ENCODE results near the gene PELI3. TPM values are rescaled to one million over a fixed set of nuclear protein-coding genes. Genes with fewer than 3 reads are reported as not detected.
"Not testable (repeated sequence)": the region's sequence is repeated elsewhere in the genome, so short reads cannot be mapped to it uniquely, and the experiment has no call there.

PELI3 gene
- total RNA-seq, 1 donor from 2014 or later: 4.4 TPM

DNA sequence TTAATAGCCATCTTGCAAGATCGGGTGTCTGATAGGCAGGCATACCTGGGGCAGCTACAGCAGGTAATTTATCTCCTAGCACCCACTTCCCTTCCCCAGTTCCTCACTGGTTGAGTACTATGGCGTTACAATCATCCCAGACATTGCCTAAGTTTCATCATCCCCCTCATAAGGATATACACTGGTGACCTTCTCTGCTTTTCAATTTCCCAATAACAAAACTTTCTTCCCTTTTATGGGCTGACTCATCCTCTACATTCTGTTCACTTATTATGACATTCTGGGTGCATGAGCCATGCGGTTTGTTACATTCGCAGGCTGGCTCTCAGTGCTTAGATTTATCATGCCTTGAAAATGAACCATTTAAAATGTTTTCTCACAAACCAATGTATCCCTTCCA is 23.1 kb upstream of the PELI3 start:
- peak in 1 of 2 donors; percentile 22 for DNase-seq (ENCODE audit: low read depth in 2 of 2)

DNA sequence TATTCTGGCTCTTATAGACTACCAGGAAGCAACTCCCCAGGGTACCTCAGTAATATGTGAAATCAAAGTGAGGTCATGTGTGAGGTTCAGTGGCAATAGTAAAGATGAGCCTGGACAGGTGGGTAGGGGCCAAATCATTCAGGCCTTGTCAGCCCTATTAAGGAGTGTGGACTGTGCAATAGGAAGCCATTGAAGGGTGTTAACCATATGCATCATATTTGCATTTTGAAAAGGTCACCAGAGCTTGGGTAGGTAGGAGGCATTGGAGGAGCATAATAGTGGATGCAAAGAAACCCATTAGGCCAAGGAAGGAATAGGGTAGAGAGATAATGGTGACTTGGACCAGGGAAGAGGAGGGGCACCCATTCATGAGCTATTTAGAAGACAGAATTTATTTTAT is 19.7 kb upstream of the PELI3 start:
- DNase-seq (ENCODE audit: low read depth in 2 of 2): no peak

DNA sequence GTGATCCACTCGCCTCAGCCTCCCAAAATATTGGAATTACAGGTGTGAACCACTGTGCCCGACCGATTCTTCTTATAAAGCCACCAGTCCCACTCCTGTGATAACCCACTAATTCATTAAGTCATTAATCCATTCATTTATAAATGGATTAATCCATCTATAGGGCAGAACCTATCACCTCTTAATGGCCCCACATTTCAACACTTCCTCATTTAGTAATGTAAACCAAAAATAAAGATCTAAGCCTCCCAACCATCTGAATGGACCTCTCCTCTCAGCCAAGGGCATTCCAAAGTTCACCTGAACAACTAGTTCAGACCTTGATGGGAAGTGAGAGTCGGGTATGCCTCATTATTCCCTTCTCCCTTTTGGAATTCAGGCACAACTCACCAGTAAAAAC is 18.2 kb upstream of the PELI3 start:
- DNase-seq (ENCODE audit: low read depth in 2 of 2): no peak

DNA sequence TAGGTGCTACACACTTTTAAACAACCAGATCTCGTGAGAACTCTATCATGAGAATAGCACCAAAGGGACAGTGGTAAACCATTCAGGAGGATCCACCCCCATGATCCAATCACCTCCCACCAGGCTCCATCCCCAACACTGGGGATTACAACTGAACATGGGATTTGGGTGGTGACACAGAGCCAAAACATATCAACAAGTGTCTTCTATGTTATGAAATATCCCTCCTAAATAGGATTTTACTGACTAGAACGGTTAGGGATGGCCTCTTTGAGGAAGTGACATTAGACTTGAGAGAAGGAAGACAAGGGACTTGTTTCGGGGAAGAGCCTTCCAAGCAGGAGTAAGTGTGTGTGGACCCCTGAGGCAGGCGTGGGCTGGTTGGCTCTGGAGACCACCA is 16.1 kb upstream of the PELI3 start:
- no peak for DNase-seq (ENCODE audit: low read depth in 2 of 2)

DNA sequence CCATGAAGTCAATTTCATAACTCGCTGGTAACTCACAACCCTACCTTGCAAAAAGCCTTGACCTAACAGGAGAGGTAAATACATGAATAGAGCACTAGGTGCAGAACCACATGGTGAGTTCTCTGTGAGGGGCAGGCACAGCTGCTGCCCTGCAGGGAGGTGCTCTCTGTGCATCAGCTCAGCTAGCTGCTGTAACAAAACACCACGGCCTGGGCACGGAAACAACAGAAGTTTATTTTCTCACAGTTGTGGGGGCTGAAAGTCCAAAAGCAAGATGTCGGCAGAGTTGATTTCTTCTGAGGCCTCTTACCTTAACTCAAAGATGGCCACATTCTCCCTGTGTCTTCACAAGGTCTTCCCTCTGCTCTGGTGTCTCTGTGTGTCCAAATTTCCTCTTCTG is 15.0 kb upstream of the PELI3 start:
- DNase-seq (ENCODE audit: low read depth in 2 of 2): no peak

DNA sequence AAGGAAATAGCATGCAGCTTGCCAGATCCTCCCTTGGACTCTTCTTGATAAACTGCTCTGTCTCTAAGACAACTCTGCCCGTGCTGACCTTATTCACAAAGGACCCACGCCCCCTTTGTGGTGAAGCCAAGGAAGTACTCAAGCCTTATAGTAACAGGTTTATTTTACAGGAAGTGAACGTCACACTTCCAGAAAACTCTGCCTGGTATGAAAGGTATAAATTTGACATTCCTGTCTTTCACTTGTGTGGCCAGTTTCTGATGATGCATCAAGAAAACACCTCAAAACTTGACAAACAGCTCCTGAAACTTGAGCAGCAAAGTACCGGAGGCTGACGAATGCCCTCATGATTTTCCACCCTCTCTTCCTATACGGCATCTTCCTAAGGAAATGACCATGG is 12.5 kb upstream of the PELI3 start:
- no peak for DNase-seq (ENCODE audit: low read depth in 2 of 2)

DNA sequence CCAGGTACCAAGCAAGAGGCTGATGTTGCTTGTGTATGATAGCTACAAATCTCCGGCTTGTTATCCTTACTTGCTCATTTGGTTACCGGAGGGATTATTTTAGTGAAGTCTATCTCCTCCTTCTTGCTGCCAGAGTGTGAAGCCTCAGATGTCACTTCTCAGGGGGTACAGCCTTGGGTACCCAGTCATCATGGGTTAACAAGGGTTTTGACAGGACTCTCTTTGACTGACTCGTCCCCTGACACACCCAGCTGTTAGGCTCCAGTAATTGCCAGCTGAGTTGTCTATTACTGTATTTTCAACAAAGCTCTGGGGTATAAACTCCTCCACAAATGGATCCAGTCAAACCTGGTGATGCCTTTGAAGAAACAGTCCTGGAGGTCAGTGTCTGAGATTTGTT is 11.9 kb upstream of the PELI3 start:
- DNase-seq (ENCODE audit: low read depth in 2 of 2): no peak

DNA sequence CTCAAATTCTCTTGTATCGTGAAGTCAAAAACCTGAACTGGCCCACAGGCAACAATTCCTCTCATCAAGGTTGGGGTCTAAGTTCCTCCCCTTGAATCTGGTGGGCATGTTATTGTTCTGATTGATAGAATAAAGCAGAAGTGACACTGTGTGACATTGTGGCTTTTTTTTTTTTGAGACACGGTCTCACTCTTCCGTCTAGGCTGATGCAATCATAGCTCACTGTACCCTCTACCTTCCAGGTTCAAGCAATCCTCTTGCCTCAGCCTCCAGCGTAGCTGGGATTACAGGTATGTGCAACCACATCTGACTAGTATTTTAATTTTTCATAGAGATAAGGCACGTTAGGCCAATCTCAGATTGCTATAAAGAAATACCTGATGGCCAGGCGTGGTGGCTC is 8.9 kb upstream of the PELI3 start:
- DNase-seq (ENCODE audit: low read depth in 2 of 2): no peak

DNA sequence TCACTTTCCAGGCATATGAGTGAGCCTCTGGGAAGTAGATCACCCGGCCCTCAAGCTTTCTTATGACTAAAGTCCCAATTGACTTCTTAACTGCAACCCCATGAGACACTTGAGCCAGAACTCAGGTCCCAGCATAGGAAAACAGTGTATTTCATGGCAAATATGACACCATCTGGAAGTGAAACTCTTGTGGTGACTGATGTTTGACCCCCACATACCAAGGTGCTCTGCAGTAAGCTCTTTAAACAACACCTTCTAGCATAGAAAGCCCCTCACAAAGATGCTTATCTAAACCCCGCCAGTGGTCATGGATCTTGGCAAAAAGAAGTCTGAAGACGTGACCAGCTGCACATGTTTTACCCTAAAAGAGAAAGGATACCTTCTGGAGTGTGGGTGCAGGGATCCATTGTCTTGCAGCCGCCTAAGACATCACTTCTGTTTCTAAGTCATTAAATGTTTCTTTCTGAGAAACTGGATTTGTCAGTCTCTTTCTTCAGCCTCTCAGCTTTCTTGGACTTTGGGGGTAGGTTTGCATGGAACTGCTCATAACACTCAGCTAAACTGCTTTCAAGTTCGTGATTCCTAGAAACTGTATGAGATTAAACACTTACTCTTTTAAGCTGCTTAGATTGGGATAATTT is 7.4 kb upstream of the PELI3 start:
- DNase-seq (ENCODE audit: low read depth in 2 of 2): no peak

DNA sequence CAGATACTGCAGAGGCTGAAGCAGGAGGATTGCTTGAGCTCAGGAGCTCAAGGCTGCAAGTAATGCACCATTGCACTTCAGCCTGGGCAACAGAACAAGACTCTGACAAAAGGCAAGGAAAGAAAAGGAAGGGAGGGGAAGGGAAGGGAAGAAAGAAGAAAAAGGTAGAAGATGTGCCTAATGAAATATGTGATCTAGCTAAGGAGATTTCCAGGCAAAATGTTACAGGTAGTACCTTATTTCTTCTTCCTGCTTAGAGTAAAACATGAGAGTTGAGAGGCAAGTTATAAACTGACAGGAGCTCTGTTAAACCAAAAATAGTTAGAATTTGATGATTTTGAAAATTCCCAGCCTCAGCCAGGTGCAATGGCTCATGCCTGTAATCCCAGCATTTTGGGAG is 4.7 kb upstream of the PELI3 start:
- DNase-seq (ENCODE audit: low read depth in 2 of 2): no peak

DNA sequence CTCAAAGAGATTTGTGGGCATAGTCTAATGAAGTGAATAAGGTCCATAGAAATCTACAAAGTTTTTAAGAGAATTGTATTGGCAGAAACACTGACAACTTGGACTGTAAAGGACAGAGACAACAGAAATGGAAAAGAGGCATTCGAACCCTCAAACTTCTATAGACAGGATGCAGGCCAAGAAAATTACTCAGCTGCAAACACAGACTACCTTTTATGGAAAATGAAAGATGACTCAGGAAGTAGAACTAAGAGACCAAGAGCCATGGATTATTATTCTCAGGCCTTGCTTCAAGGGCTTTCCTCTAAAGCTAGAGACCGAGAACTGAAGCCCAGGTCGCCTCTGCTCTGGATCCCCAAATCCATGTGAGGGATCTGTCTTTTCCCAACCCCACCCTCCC is 3.8 kb upstream of the PELI3 start:
- DNase-seq (ENCODE audit: low read depth in 2 of 2): no peak

DNA sequence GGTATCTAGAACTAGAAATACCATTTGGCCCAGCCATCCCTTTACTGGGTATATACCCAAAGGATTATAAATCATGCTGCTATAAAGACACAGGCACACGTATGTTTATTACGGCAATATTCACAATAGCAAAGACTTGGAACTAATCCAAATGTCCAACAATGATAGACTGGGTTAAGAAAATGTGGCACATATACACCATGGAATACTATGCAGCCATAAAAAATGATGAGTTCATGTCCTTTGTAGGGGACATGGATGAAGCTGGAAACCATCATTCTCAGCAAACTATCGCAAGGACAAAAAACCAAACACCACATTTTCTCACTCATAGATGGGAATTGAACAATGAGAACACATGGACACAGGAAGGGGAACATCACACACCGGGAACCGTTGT is 2.6 kb upstream of the PELI3 start:
- not testable (repeated sequence) for DNase-seq (ENCODE audit: low read depth in 2 of 2)

DNA sequence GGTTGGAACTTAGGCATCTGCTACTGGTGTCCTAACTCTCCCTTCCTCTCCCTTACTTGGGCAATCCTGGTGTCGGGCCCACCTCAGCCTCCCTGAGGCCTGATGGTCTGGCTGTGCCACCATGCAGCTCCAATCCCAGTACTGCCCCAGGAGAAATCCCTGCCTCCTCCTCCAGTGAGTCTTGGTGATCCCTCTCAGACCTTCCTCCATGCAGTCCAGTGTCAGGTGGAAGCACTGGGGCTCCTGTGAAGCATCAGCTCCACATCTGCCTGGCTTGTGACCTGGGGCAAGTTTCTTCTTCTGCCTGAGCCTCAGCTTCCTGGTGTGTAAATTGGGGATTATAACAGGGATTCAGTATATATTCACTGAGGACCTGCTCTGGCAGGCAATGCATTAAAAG is 1.8 kb upstream of the PELI3 start:
- DNase-seq (ENCODE audit: low read depth in 2 of 2): no peak

DNA sequence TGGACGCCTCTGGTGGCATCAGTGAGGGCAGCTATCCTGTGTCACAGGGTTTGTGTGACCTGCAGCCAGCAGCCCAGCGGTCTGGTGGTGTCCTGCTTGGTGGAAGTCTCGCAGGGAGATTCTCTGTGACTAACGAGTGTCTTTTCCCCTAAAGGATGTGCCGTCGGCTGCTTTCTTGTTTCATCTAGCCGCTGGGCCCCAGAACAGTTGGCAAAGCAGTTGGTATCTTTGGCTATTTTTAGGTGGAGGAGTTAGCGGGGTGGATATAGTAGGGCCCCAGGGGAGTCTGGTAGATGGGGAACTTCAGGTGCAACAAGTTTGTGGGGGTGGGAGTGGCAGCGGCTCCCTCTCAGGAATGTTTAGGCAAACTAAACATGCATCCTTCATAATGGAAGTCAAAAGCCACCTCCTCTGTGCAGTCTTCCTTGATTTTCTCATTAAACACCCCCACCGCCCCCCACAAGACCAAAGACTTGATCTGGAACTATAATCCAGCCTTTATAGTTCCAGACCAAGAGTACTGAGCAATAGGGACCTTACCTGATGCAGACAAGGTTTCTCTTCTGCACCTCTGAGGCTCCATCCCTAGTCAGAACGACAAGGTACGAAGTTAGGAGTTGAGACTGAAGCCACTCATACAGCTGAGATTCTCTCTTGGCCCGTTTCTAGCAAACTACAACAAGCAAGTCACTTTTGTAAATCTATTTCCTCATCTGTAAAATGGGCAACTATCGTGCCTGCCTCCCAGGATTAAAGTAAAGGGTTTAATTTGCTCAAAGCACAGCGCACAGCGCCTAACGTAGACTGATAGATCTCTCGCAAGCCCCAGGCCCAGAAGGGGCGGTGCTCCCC is 1.1 kb upstream of the PELI3 start:
- no peak for DNase-seq (ENCODE audit: low read depth in 2 of 2)

DNA sequence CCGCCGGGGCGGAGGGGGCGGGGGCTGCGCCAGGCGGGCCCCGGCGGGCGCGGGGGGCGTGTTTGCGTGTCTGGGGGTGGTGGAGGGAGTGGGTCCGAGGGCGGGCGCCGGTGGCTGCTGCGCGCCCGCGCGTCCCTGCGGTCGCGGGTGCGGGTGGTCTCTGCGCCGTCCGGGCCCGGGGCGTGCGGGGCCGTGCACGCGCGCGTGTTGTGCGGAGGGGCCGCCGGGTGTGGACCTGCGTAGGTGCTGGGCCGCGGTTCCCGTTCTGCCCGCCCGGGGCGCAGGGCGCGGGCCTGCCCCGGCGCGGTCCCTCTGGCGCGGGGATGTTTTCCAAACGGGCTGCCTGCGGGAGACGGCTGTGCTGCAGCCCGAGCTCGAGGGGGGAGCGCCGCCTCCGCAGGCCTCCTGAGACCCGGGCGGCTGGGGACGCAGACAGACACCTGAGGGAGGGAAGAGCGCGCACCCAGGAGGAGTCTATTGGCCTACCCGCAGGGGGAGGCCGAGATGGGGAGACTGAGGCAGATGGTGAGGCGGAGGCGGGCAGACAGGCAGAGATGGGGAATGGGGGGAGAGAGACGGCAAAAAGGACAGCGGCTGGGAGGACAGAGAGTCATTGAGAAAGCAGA is 442 bp downstream of the PELI3 start:
- peak; percentile 17 to 39 for DNase-seq (ENCODE audit: low read depth in 2 of 2)

DNA sequence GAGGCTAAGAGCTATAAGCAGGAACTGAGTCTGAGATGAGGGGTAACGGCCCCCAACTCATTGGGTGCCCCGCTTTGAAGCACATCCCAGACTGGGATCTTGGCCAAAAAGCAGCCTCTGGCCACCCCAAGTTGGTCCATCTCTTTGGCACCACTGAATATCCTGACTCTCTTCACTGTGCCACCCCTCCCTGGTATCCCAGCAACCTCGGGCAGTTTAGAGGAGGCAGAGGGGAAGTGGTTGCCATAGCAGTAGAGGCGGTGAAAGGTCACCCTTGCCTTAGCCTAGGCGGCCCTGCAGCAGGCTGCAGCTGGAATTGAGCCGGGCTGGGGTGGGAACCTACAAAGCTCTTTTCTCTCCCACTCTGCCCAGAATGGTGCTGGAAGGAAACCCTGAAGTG is 1.1 kb downstream of the PELI3 start:
- no peak for DNase-seq (ENCODE audit: low read depth in 2 of 2)

DNA sequence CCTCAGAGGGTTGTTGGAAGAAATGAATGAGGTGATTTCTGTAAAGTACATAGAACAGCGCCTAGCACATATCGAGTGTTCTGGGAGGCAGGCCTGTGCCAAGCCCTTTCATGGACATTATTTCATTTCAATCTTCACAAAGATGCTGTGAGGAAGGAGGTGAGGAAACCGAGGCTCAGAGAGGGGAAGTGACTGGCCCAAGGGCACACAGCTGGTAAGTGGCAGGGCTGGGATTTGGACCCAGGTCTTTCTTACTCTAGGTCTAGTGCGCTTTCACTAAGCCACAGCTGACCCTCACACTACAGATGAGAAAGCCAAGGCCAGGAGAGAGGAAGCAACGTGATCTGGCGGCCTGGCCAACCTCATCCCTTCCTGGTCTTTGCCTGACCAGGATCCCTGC is 2.0 kb downstream of the PELI3 start:
- no peak for DNase-seq (ENCODE audit: low read depth in 2 of 2)

DNA sequence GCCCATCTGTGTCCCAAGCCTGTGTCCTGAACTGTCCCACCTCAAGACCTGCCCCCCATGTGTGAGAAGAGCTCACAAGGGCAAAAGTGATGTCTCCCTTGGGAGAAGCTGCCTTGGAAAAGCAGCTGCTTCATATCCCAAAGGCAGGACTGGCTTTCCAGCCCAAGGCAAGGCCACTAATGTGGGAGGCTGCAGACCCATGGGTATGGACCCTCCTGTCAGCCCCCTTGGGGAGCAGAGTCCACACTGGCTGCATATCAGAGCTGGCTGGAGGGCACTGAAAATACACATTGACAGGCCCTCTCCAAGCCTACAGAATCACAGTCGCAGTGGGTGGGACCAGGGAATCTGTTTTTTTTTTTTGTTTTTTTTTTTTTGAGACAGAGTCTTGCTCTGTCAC is 2.7 kb downstream of the PELI3 start:
- no peak for DNase-seq (ENCODE audit: low read depth in 2 of 2)

DNA sequence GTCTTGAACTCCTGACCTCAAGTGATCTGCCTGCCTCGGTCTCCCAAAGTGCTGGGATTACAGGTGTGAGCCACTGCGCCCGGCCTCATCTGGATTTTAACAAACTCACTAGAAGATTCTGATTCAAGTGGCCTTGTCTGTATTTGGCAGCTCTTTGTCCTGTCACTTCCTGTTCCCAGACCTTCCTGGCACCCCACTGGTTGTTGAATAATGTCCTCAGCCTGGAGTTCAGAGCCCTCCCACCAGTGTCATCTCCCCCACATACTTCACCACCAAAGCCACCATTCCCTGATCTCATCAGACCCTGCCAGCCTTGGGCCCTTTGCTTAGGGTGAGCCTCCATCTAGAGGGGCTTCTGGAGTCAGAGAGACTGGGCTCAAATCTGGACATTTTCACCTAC is 3.3 kb downstream of the PELI3 start:
- DNase-seq (ENCODE audit: low read depth in 2 of 2): no peak

DNA sequence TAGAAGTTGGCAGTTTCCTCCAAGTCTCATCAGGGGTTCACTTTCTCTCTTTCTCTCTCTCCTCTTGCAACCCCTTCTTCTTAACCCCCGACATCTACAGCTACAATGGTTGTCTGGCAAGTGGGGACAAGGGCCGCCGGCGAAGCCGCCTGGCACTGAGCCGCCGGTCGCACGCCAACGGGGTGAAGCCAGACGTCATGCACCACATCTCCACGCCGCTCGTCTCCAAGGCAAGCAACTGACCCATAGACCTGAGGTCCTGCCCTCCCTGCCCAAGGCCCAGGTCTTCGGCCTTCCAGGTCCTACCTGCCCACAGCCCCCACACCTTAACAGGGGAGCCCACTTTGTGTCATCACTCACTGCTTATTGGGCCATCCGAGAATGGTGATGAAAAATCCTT is 4.4 kb downstream of the PELI3 start:
- no peak for DNase-seq (ENCODE audit: low read depth in 2 of 2)

DNA sequence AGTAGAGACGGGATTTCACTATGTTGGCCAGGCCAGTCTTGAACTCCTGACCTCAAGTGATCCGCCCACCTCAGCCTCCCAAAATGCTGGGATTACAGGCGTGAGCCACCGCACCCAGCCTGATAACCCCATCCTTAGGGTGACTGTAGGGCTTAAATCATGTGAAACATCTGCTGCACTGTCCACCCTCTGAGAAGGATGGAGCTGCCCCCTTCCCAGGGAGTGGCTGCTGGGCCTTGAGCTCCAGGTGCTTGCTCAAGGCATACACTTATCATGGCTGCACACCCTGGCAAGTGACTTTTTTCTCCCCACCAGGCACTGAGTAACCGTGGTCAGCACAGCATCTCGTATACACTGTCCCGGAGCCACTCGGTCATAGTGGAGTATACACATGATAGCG is 5.3 kb downstream of the PELI3 start:
- no peak for DNase-seq (ENCODE audit: low read depth in 2 of 2)

DNA sequence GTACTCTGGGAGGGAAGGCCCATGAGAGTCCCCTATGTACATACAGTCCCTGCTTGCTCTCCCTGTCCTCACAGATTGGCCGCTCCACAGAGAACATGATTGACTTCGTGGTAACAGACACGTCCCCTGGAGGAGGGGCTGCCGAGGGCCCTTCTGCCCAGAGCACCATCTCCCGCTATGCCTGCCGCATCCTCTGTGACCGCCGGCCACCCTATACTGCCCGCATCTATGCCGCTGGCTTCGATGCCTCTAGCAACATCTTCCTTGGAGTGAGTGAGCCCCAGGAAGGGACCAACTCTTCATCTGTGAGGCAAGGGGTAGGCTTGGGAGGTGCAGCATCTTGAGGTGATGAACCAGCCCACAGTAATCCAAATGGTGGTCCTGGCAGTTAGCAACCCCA is 6.5 kb downstream of the PELI3 start:
- DNase-seq (ENCODE audit: low read depth in 2 of 2): no peak
